IMR-90 (cell line): ENCODE data around the gene PDE12. TPM values are rescaled to one million over a fixed set of nuclear protein-coding genes. Genes with fewer than 3 reads are reported as not detected.

Source experiments
- ATAC-seq: fragments of 200-7000 bp; cut with Tn5 transposase; 2 replicates; pipeline ENCODE4 v1.9.1; 2020; ENCODE audit warnings: low read depth, mild to moderate bottlenecking, moderate library complexity
- BruUV-seq: library from RNA; stranded (reverse); fragments of 400-500 nt; replicated peaks from 2 replicates; lab custom pipeline; 2021; lab: Mats Ljungman, UMichigan
- CTCF ChIA-PET: fragments of 300-600 bp; formaldehyde crosslinking; extraction: SDS; loops from one replicate; lab custom pipeline; 2021; ENCODE audit warnings: antibody characterized with exemption; lab: Yijun Ruan, JAX
- POLR2A ChIA-PET: fragments of 300-600 bp; sonication (Branson Sonifier 250); formaldehyde crosslinking; loops from one replicate; lab custom pipeline; 2022; ENCODE audit warnings: antibody characterized with exemption; ENCODE audit not compliant: unreplicated experiment; lab: Charles Lee
- DNase-seq: peaks from one replicate; pipeline ENCODE4 v3.0.0; 2013
- H2AFZ ChIP-seq: replicated peaks from 2 replicates; pipeline ENCODE3; 2013; ENCODE audit warnings: low read length, mild to moderate bottlenecking; ENCODE audit not compliant: poor library complexity
- H2AK5ac ChIP-seq: 2 replicates; pipeline ENCODE4 v1.6.1; 2013; ENCODE audit warnings: low read depth, low read length, inconsistent platforms
- H2AK9ac ChIP-seq: replicated peaks from 2 replicates; pipeline ENCODE3; 2013; ENCODE audit warnings: mild to moderate bottlenecking, low read depth, low read length, moderate library complexity; ENCODE audit not compliant: poor library complexity
- H2BK120ac ChIP-seq: 2 replicates; pipeline ENCODE4 v1.6.1; 2013; ENCODE audit warnings: low read depth, low read length, inconsistent platforms
- H2BK15ac ChIP-seq: 3 replicates; pipeline ENCODE4 v1.6.1; 2013; ENCODE audit warnings: low read depth, low read length, inconsistent platforms
- H2BK20ac ChIP-seq: 2 replicates; pipeline ENCODE4 v1.6.1; 2013; ENCODE audit warnings: low read depth, mild to moderate bottlenecking, inconsistent platforms, low read length, moderate library complexity
- H2BK5ac ChIP-seq: 2 replicates; pipeline ENCODE4 v1.6.1; 2013; ENCODE audit warnings: mild to moderate bottlenecking, low read depth, low read length, inconsistent platforms; ENCODE audit not compliant: poor library complexity, severe bottlenecking
- H3K14ac ChIP-seq: replicated peaks from 2 replicates; pipeline ENCODE4 v1.6.1; 2013; ENCODE audit warnings: low read depth, low read length, inconsistent platforms
- H3K18ac ChIP-seq: 2 replicates; pipeline ENCODE4 v1.6.1; 2013; ENCODE audit warnings: low read depth, low read length, control low read depth
- H3K23ac ChIP-seq: 2 replicates; pipeline ENCODE4 v1.6.1; 2013; ENCODE audit warnings: low read depth, low read length, inconsistent platforms
- H3K27ac ChIP-seq: 2 replicates; pipeline ENCODE4 v1.5.1; 2013; ENCODE audit warnings: mild to moderate bottlenecking, control low read depth, low read length; ENCODE audit not compliant: insufficient read depth
- H3K27me3 ChIP-seq: 2 replicates; pipeline ENCODE4 v1.6.1; 2013; ENCODE audit warnings: low read length; ENCODE audit not compliant: control insufficient read depth, insufficient read depth
- H3K36me3 ChIP-seq: 2 replicates; pipeline ENCODE4 v1.6.1; 2013; ENCODE audit warnings: low read length, mixed read lengths; ENCODE audit not compliant: control insufficient read depth, insufficient read depth
- H3K4ac ChIP-seq: 2 replicates; pipeline ENCODE4 v1.6.1; 2013; ENCODE audit warnings: low read depth, low read length, inconsistent platforms
- H3K4me1 ChIP-seq: 2 replicates; pipeline ENCODE4 v1.6.1; 2013; ENCODE audit warnings: low read length, mixed read lengths; ENCODE audit not compliant: control insufficient read depth, insufficient read depth
- H3K4me2 ChIP-seq: 2 replicates; pipeline ENCODE4 v1.6.1; 2013; ENCODE audit warnings: low read depth, mild to moderate bottlenecking, control low read depth, low read length, moderate library complexity
- H3K4me3 ChIP-seq: 2 replicates; pipeline ENCODE4 v1.5.1; 2013; ENCODE audit warnings: low read depth, mild to moderate bottlenecking, control low read depth, low read length, moderate library complexity; ENCODE audit not compliant: insufficient read depth
- H3K56ac ChIP-seq: 2 replicates; pipeline ENCODE4 v1.6.1; 2013; ENCODE audit warnings: low read length, inconsistent platforms; ENCODE audit not compliant: insufficient read depth; ENCODE audit errors: extremely low read depth
- H3K79me1 ChIP-seq, 2 experiments: 2 replicates each; pipeline ENCODE4 v1.6.1; 2013; ENCODE audit warnings: low read length in 2 of 2, inconsistent platforms in 1 of 2, low read depth in 1 of 2
- H3K9ac ChIP-seq: 2 replicates; pipeline ENCODE4 v1.6.1; 2013; ENCODE audit warnings: low read depth, low read length, control low read depth
- H3K9me1 ChIP-seq: 2 replicates; pipeline ENCODE4 v1.6.1; 2013; ENCODE audit warnings: low read length, inconsistent platforms; ENCODE audit not compliant: insufficient read depth
- H3K9me3 ChIP-seq: 2 replicates; pipeline ENCODE4 v1.6.1; 2013; ENCODE audit warnings: low read length; ENCODE audit not compliant: control insufficient read depth, insufficient read depth
- H4K20me1 ChIP-seq: 2 replicates; pipeline ENCODE4 v1.6.1; 2013; ENCODE audit warnings: low read length, inconsistent platforms; ENCODE audit not compliant: insufficient read depth
- H4K5ac ChIP-seq: 2 replicates; pipeline ENCODE4 v1.6.1; 2013; ENCODE audit warnings: mild to moderate bottlenecking, low read depth, low read length, control low read depth
- H4K8ac ChIP-seq, 2 experiments: 2 replicates each; pipeline ENCODE4 v1.6.1; 2013; ENCODE audit warnings: low read depth in 2 of 2, low read length in 2 of 2, control low read depth in 1 of 2, inconsistent platforms in 1 of 2
- H4K91ac ChIP-seq: 2 replicates; pipeline ENCODE4 v1.6.1; 2013; ENCODE audit warnings: low read depth, low read length, inconsistent platforms; ENCODE audit not compliant: insufficient read depth
- CEBPB ChIP-seq: IDR thresholded peaks from 2 replicates; pipeline ENCODE4 v1.6.1; 2012; ENCODE audit warnings: low read depth, low read length, improper control_type of control experiment
- CHD1 ChIP-seq: IDR thresholded peaks from 2 replicates; pipeline ENCODE4 v1.6.1; 2012; ENCODE audit warnings: low read depth, low read length, improper control_type of control experiment
- FOS ChIP-seq: fragments of 150-350 bp; IDR thresholded peaks from 2 replicates; pipeline ENCODE4 v1.6.1; 2016; ENCODE audit warnings: low read depth, low read length
- MAFK ChIP-seq: IDR thresholded peaks from 2 replicates; pipeline ENCODE4 v1.6.1; 2012; ENCODE audit warnings: low read depth, low read length, improper control_type of control experiment
- MAZ ChIP-seq: IDR thresholded peaks from 2 replicates; pipeline ENCODE4 v1.6.1; 2012; ENCODE audit warnings: low read depth, mild to moderate bottlenecking, low read length, improper control_type of control experiment, moderate library complexity, borderline replicate concordance
- NFE2L2 ChIP-seq: fragments of 150-350 bp; IDR thresholded peaks from 2 replicates; pipeline ENCODE4 v1.6.1; 2016; ENCODE audit warnings: low read depth, mild to moderate bottlenecking, low read length
- POLR2A ChIP-seq: IDR thresholded peaks from 2 replicates; pipeline ENCODE4 v1.6.1; 2012; ENCODE audit warnings: mild to moderate bottlenecking, low read depth, low read length
- RCOR1 ChIP-seq: IDR thresholded peaks from 2 replicates; pipeline ENCODE4 v1.6.1; 2012; ENCODE audit warnings: mild to moderate bottlenecking, low read length, improper control_type of control experiment; ENCODE audit not compliant: insufficient replicate concordance
- SMC3 ChIP-seq: fragments of 150-350 bp; IDR thresholded peaks from 2 replicates; pipeline ENCODE4 v1.6.1; 2016; ENCODE audit warnings: low read depth, mild to moderate bottlenecking, antibody characterized with exemption, low read length, moderate library complexity
- WGBS, 2 experiments: methylation state at CpG; one replicate each; pipeline versions ENCODE4 v1.1.5 to v1.1.7; 2013; ENCODE audit warnings: missing lambda C conversion rate in 2 of 2; ENCODE audit not compliant: insufficient read length in 1 of 2; ENCODE audit errors: extremely low coverage in 2 of 2; 5-methylcytosine and 5-hydroxymethylcytosine counted together
- dilution Hi-C: fragments of 300-500 bp; cut with HindIII; formaldehyde crosslinking; loops from one replicate; pipeline ENCODE4 v1.14.3; 2018; ENCODE audit warnings: low sequenced_read_pairs; ENCODE audit not compliant: unreplicated experiment
- in situ Hi-C: fragments of 300-500 bp; cut with MboI; formaldehyde crosslinking; loops from 3 replicates; pipeline ENCODE4 v1.14.3; 2019; ENCODE audit warnings: low sequenced_read_pairs, inconsistent platforms, mixed read lengths
- intact Hi-C: fragments of 100-400 bp; cut with micrococcal nuclease; formaldehyde crosslinking; loops from 2 replicates; pipeline ENCODE4 v1.10.0; 2022
- polyA plus RNA-seq, 3 experiments: library from polyadenylated mRNA; depleted of rRNA; stranded (reverse); fragments of >200 nt; gene quantifications; 2 replicates each; pipeline ENCODE4 v1.2.3, GENCODE V29; 2012; ENCODE audit warnings: low replicate concordance in 1 of 3
- total RNA-seq: library from RNA; depleted of rRNA; stranded (reverse); fragments of >200 nt; gene quantifications from 2 replicates; pipeline ENCODE4 v1.2.3, GENCODE V29; 2012

The PDE12 gene
- total and polyA plus RNA-seq, 2 of the 4 experiments (the other 2 are of a cell fraction) = 9.5 to 16.8 TPM

- Histone ChIP-seq H4K5ac (no peak overlapping the region), H2BK5ac (no peak overlapping the region), H3K18ac (no peak overlapping the region), H3K4me2 (0 out of 2 replicates have a peak overlapping the region, but pooled peaks have one; percentile 13), H3K9me1 (peaks cover 5% of the 10 kb centered on the region), H3K79me1 (peaks cover 0 to 15% of the 10 kb centered on the region in 2 experiments; a peak in 1 of 4 replicates), H2BK15ac (no peak overlapping the region), H3K9me3 (no peaks in the 10 kb centered on the region), H3K4me3 (no peak overlapping the region), H3K27ac (no peak overlapping the region), H3K56ac (no peak overlapping the region), H3K27me3 (no peaks in the 10 kb centered on the region), H3K23ac (no peak overlapping the region), H2BK120ac (no peak overlapping the region), H2BK20ac (no peak overlapping the region), H2AK5ac (no peak overlapping the region), H4K8ac (no peak overlapping the region), H3K4ac (no peak overlapping the region), H2AFZ (no peak overlapping the region), H3K36me3 (peaks cover 18% of the 10 kb centered on the region), H3K4me1 (peaks cover 8% of the 10 kb centered on the region), H4K20me1 (peaks cover 99% of the 10 kb centered on the region), H2AK9ac (no peak overlapping the region), H3K9ac (no peak overlapping the region), H4K91ac (no peak overlapping the region), H3K14ac (no peak overlapping the region)
- dilution Hi-C loops (no loop called here), intact Hi-C loops (no loop called here), in situ Hi-C loops (no loop called here)
- ChIA-PET POLR2A (interaction anchor here (1.0 kb wide), 1 partner anchor 8 kb away, joined by 4 read pairs; no protein-coding TSS in a partner anchor), CTCF (no interaction called here)
- WGBS, 2 experiments = no CpG with 5 or more reads among the region's 2 CpGs
- BruUV-seq = no TSS peak
- TF ChIP-seq MAFK = no peak
- TF ChIP-seq MAZ = no peak
- no peak for TF ChIP-seq FOS
- TF ChIP-seq SMC3 = no peak
- TF ChIP-seq CEBPB = peak; percentile 42; the same call in 1 of the 2 replicates
- TF ChIP-seq NFE2L2 = no peak
- no peak for TF ChIP-seq POLR2A
- TF ChIP-seq RCOR1 = no peak
- no peak for TF ChIP-seq CHD1
- ATAC-seq = no peak
- DNase-seq = no peak
Observed at GRCh38 chr3:57587905-57588304, 31.8 kb downstream of the PDE12 start.
